Mesendoderm (in vitro differentiated cells): Measurements from ENCODE around the gene MANSC4. TPM values are rescaled to one million over a fixed set of nuclear protein-coding genes. Genes with fewer than 3 reads are reported as not detected.

Experiments
- DNase-seq: peaks from one replicate; pipeline ENCODE4 v3.0.0; 2013
- H2AK5ac ChIP-seq: 2 replicates; pipeline ENCODE4 v1.6.1; 2013; ENCODE audit warnings: low read length, inconsistent platforms
- H2BK120ac ChIP-seq: 2 replicates; pipeline ENCODE4 v1.6.1; 2013; ENCODE audit warnings: low read depth, mild to moderate bottlenecking, low read length, moderate library complexity, mixed read lengths
- H2BK15ac ChIP-seq: replicated peaks from 2 replicates; pipeline ENCODE4 v1.6.1; 2013; ENCODE audit warnings: low read depth, mild to moderate bottlenecking, moderate library complexity
- H2BK5ac ChIP-seq: 2 replicates; pipeline ENCODE4 v1.6.1; 2013; ENCODE audit warnings: low read length, inconsistent platforms
- H3K18ac ChIP-seq: 2 replicates; pipeline ENCODE4 v1.6.1; 2013; ENCODE audit warnings: mild to moderate bottlenecking, low read length, mixed read lengths
- H3K23ac ChIP-seq: one replicate; pipeline ENCODE4 v1.6.1; 2013; ENCODE audit warnings: low read length
- H3K27ac ChIP-seq: 2 replicates; pipeline ENCODE4 v1.5.1; 2013; ENCODE audit warnings: low read depth, mild to moderate bottlenecking, inconsistent platforms, low read length, moderate library complexity
- H3K27me3 ChIP-seq: 2 replicates; pipeline ENCODE4 v1.6.1; 2013; ENCODE audit warnings: low read length, control low read depth, mild to moderate bottlenecking, inconsistent platforms; ENCODE audit not compliant: insufficient read depth, poor library complexity
- H3K36me3 ChIP-seq: 2 replicates; pipeline ENCODE4 v1.6.1; 2013; ENCODE audit warnings: low read length, inconsistent platforms; ENCODE audit not compliant: control insufficient read depth, insufficient read depth
- H3K4ac ChIP-seq: one replicate; pipeline ENCODE4 v1.6.1; 2013; ENCODE audit warnings: low read depth, mild to moderate bottlenecking, low read length, moderate library complexity
- H3K4me1 ChIP-seq: 2 replicates; pipeline ENCODE4 v1.6.1; 2013; ENCODE audit warnings: low read depth, low read length, inconsistent platforms; ENCODE audit not compliant: control insufficient read depth
- H3K4me2 ChIP-seq: 2 replicates; pipeline ENCODE4 v1.6.1; 2013; ENCODE audit warnings: low read length
- H3K4me3 ChIP-seq: 2 replicates; pipeline ENCODE4 v1.5.1; 2013; ENCODE audit warnings: mild to moderate bottlenecking, low read length
- H3K56ac ChIP-seq: one replicate; pipeline ENCODE4 v1.6.1; 2013; ENCODE audit warnings: low read length
- H3K79me1 ChIP-seq: 2 replicates; pipeline ENCODE4 v1.6.1; 2013; ENCODE audit warnings: low read length, inconsistent platforms
- H3K79me2 ChIP-seq: 2 replicates; pipeline ENCODE4 v1.6.1; 2013; ENCODE audit warnings: mild to moderate bottlenecking, low read length; ENCODE audit not compliant: control insufficient read depth, insufficient read depth
- H3K9ac ChIP-seq: 2 replicates; pipeline ENCODE4 v1.6.1; 2013; ENCODE audit warnings: low read length, inconsistent platforms
- H4K5ac ChIP-seq: one replicate; pipeline ENCODE4 v1.6.1; 2013; ENCODE audit warnings: low read length
- H4K8ac ChIP-seq: one replicate; pipeline ENCODE4 v1.6.1; 2013; ENCODE audit warnings: low read depth, mild to moderate bottlenecking, control low read depth, low read length, moderate library complexity
- WGBS: extraction: QIAGEN DNeasy Blood & Tissue Kit; methylation state at CpG from one replicate; pipeline ENCODE4 v1.1.7; 2013; ENCODE audit warnings: low lambda C conversion rate, missing lambda C conversion rate; ENCODE audit not compliant: insufficient coverage; ENCODE audit errors: extremely low coverage; 5-methylcytosine and 5-hydroxymethylcytosine counted together
- polyA plus RNA-seq, 2 experiments: library from polyadenylated mRNA; stranded (reverse); fragments of 200-250 nt; gene quantifications; one replicate each; pipeline ENCODE4 v1.2.3, GENCODE V29; 2013

MANSC4 gene
- polyA plus RNA-seq (2013, experiment 1 of 2), result 0.04 TPM
- not detected for polyA plus RNA-seq (2013, experiment 2 of 2)

DNA sequence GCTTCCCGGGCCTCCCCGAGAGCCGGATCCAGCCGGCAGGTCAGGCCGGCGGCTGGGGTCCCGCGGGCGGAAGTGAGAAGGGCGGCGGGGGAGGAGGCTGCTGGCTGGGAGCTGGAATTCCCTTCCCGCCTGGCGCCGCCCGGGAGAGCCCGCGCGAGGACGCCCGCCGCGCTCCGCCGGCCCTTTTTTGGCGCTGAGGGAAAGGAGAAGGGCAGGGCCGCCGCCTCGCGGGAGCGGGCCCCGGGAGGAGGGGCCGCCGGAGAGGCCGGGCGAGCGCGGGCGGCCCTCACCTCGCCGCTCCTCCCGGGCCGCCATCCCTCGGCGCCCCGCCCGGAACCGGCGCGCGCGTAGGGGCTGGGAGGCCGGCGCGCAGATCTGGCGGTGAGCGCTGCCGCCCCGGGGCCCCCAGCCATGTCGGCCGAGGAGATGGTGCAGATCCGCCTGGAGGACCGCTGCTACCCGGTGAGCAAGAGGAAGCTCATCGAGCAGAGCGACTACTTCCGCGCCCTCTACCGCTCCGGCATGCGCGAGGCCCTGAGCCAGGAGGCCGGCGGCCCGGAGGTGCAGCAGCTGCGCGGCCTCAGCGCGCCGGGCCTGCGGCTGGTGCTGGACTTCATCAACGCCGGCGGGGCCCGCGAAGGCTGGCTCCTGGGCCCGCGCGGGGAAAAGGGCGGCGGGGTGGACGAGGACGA, at the start of gene MANSC4, which contains the start of gene KLHL42:
Gene MANSC4 (minus strand): TSS at position 317 of the 692 bp plus-strand sequence. CDS start 8,960 bp downstream, outside the sequence.
Gene KLHL42 (plus strand): TSS at position 314 of the 692 bp plus-strand sequence. CDS start 98 bp downstream, at position 412.
- Histone ChIP-seq H3K56ac (peak within 1 kb of the TSS; percentile 99), H3K79me2 (peaks cover 22% of the 10 kb centered on the region), H3K27ac (peak within 1 kb of the TSS; percentile 92), H3K36me3 (no peaks in the 10 kb centered on the region), H3K4me2 (peak within 1 kb of the TSS; percentile 82), H3K18ac (peak within 1 kb of the TSS; percentile 62), H3K4ac (peak within 1 kb of the TSS; percentile 95), H2AK5ac (no peak within 1 kb of the TSS), H3K4me3 (peak within 1 kb of the TSS; percentile 69), H4K5ac (no peak within 1 kb of the TSS), H2BK5ac (peak within 1 kb of the TSS; percentile 74), H3K23ac (peak within 1 kb of the TSS; percentile 59), H2BK15ac (no peak within 1 kb of the TSS), H3K9ac (peak within 1 kb of the TSS; percentile 85), H2BK120ac (no peak within 1 kb of the TSS), H4K8ac (no peak within 1 kb of the TSS), H3K79me1 (peaks cover 5% of the 10 kb centered on the region), H3K27me3 (no peaks in the 10 kb centered on the region), H3K4me1 (peaks cover 5% of the 10 kb centered on the region)
- no CpG with 5 or more reads among the region's 92 CpGs for WGBS
- peak; percentile 87 for DNase-seq

DNA sequence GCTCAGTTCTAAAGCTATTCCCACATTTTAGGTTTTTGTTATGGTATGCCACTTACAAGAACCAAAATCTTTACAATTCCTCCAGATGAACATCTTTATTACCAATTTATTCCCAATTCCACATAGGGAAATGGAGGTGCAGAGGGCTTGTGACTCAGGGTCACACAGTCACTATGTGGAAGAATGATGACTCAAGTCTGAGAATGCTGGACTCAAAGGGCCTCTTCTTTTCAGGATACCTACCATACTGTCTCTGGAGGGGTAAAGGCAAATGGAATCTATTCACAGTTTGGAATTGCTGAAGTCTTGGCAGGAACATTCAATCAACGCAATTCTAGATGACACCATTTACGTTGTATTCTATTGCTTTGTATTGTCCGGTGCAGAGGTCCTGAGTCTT, 48.2 kb upstream of the MANSC4 start:
- no peak overlapping the region for H3K23ac ChIP-seq
- H3K4me2 ChIP-seq, result no peak overlapping the region
- no peak overlapping the region for H2BK15ac ChIP-seq
- no peak overlapping the region for H2BK120ac ChIP-seq
- no peak overlapping the region for H3K4ac ChIP-seq
- H3K4me3 ChIP-seq, result no peak overlapping the region
- no peaks in the 10 kb centered on the region for H3K79me2 ChIP-seq
- no peak overlapping the region for H4K8ac ChIP-seq
- H3K27me3 ChIP-seq, result no peaks in the 10 kb centered on the region
- no peaks in the 10 kb centered on the region for H3K36me3 ChIP-seq
- no CpG with 5 or more reads among the region's 3 CpGs for WGBS
- H3K27ac ChIP-seq, result no peak overlapping the region
- H3K9ac ChIP-seq, result no peak overlapping the region
- no peak overlapping the region for H3K56ac ChIP-seq
- no peak overlapping the region for H2AK5ac ChIP-seq
- no peak overlapping the region for H4K5ac ChIP-seq
- peaks cover 5% of the 10 kb centered on the region for H3K4me1 ChIP-seq
- no peak overlapping the region for H3K18ac ChIP-seq
- DNase-seq, result no peak
- no peak overlapping the region for H2BK5ac ChIP-seq
- H3K79me1 ChIP-seq, result no peaks in the 10 kb centered on the region

DNA sequence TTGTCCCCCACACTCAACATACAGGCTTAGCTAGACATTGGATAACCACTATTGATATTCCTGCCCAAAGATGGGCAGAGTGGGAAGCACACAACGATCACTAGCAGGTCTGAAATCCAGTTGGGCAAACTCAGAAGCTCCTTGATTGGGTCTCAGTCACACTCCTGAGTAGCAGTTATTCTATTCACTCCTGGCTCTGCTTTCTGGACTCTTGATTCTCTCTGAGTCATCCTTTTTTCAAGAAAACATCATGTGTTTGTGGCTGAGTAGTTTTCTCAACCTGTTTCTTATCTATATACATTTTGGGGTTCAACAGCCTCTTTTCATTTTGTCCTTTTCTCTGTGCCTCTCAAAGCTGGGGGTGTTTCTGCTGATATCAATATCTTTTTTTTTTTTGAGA, 46.0 kb upstream of the MANSC4 start:
- Histone ChIP-seq H2AK5ac (no peak overlapping the region), H3K56ac (no peak overlapping the region), H2BK5ac (no peak overlapping the region), H3K18ac (no peak overlapping the region), H4K8ac (no peak overlapping the region), H3K36me3 (no peaks in the 10 kb centered on the region), H4K5ac (no peak overlapping the region), H3K23ac (no peak overlapping the region), H3K27ac (no peak overlapping the region), H3K4me1 (no peaks in the 10 kb centered on the region), H2BK15ac (no peak overlapping the region), H3K4ac (no peak overlapping the region), H2BK120ac (no peak overlapping the region), H3K79me1 (no peaks in the 10 kb centered on the region), H3K4me3 (no peak overlapping the region), H3K27me3 (no peaks in the 10 kb centered on the region), H3K4me2 (no peak overlapping the region), H3K9ac (no peak overlapping the region), H3K79me2 (no peaks in the 10 kb centered on the region)
- WGBS, result no CpG with 5 or more reads among the region's 1 CpG
- DNase-seq, result no peak

DNA sequence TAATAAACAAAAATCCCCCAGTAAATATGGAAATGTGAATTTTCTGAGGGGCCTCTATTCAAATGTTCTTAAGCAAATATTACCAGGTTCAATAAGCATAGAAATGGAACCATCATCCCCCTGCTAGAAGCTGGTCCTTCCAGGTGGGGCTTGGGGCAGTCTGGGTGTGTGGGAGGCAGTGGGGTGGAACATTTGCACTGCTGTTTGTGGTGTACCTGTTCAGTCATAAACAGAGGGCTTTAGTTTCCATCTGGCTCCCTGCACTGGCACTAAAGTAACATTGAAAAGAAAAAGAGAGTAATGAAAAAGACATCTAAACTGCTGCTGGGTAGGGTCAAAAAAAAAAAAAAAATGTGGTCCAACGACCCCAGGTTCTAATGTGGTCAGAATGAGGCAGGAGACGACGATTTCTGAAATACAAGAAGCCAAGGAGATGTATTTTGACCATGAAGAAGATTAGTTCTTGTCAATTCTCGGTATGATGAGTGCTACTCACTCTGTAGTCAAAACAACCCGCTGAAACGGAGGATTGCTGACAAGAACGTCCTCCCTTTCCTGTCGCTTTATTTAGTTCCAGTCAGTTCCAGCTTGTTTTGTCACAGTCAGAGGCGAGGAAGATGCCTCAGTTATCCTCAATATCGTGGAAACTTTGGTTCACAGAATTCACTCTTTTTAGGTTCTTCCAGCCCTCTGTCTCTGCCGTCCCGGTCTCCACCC, 44.2 kb upstream of the MANSC4 start:
- WGBS, result no CpG with 5 or more reads among the region's 12 CpGs
- no peak overlapping the region for H2AK5ac ChIP-seq
- DNase-seq, result no peak

DNA sequence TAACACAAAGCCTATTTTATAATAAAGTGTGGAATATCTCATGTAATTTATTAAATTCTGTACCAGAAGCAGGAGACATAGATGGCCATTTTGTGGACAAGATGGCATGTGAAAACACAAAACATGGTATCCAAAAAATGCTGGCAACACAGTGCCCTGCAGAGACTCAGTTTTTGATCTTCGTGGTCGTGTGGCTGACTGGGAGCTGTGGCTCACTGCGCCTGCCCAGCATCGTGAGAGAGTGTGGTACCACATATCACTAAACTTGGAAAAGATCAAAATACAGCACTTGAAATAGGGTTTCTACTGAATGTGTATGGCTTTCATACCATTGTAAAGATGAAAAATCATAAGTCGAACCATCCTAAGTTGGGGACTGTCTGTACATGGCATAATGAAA, 43.0 kb upstream of the MANSC4 start:
- Histone ChIP-seq H3K79me1 (no peaks in the 10 kb centered on the region), H3K4me3 (no peak overlapping the region), H3K27me3 (no peaks in the 10 kb centered on the region), H3K23ac (no peak overlapping the region), H3K4me2 (no peak overlapping the region), H3K4ac (no peak overlapping the region), H2BK120ac (no peak overlapping the region), H3K9ac (no peak overlapping the region), H3K56ac (no peak overlapping the region), H3K4me1 (no peaks in the 10 kb centered on the region), H3K79me2 (no peaks in the 10 kb centered on the region), H3K18ac (no peak overlapping the region), H4K5ac (no peak overlapping the region), H2AK5ac (no peak overlapping the region), H4K8ac (no peak overlapping the region), H3K27ac (no peak overlapping the region), H2BK5ac (no peak overlapping the region), H3K36me3 (no peaks in the 10 kb centered on the region), H2BK15ac (no peak overlapping the region)
- WGBS, result no CpG with 5 or more reads among the region's 5 CpGs
- no peak for DNase-seq

More for the DNA sequence above, 44.2 kb upstream of the MANSC4 start:
- Histone ChIP-seq H3K9ac (no peak overlapping the region), H3K18ac (no peak overlapping the region), H3K36me3 (no peaks in the 10 kb centered on the region), H3K4me3 (no peak overlapping the region), H3K27ac (no peak overlapping the region), H3K23ac (no peak overlapping the region), H3K79me2 (no peaks in the 10 kb centered on the region), H4K8ac (no peak overlapping the region), H2BK15ac (no peak overlapping the region), H3K56ac (no peak overlapping the region), H3K4ac (no peak overlapping the region), H2BK120ac (no peak overlapping the region), H4K5ac (no peak overlapping the region), H3K79me1 (no peaks in the 10 kb centered on the region), H3K27me3 (no peaks in the 10 kb centered on the region), H3K4me2 (no peak overlapping the region), H2BK5ac (no peak overlapping the region), H3K4me1 (no peaks in the 10 kb centered on the region)
